ENCODE results near the gene EPHA6.

GRCh38 chr3:97438131-97438530, 623.7 kb downstream of the EPHA6 start:
- TF ChIP-seq POLR2A (IDR thresholded peaks at IDR 0.05; ENCODE audit: low read length) = no peak
- TF ChIP-seq GATA1 (IDR thresholded peaks at IDR 0.05; ENCODE audit: low read depth, low read length) = no peak

Measured in erythroblast (primary cell).